ENCODE measurements around the gene S100A2.

Gene S100A2

GRCh38 chr1:153565529-153566374 lies at the start of gene S100A2:
TSS of gene S100A2 (minus strand) at chr1:153565844. CDS start at chr1:153563877, 1,967 bp downstream.
- DNase-seq = peak; percentile 65

GRCh38 chr1:153615406-153615805 lies 49.8 kb upstream of the S100A2 start:
- DNase-seq = no peak

- DNase-seq = no peak
Measured at GRCh38 chr1:153614906-153615305, 49.3 kb upstream of the S100A2 start.

GRCh38 chr1:153614189-153614900 lies 48.7 kb upstream of the S100A2 start:
- DNase-seq = no peak

- no peak for DNase-seq
Measured at GRCh38 chr1:153613406-153613805, 47.8 kb upstream of the S100A2 start.

GRCh38 chr1:153612755-153613331 lies 47.2 kb upstream of the S100A2 start, which contains the start of gene S100A16:
TSS of gene S100A16 (minus strand) at chr1:153613137. CDS start at chr1:153608151, 4,986 bp downstream.
- peak; percentile 66 for DNase-seq

- DNase-seq = no peak
Measured at GRCh38 chr1:153612111-153612754, 46.6 kb upstream of the S100A2 start.

GRCh38 chr1:153611356-153611755 lies 45.7 kb upstream of the S100A2 start:
- no peak for DNase-seq

- no peak for DNase-seq
Measured at GRCh38 chr1:153610811-153611301, 45.2 kb upstream of the S100A2 start.

- no peak for DNase-seq
Measured at GRCh38 chr1:153610334-153610733, 44.7 kb upstream of the S100A2 start.

- no peak for DNase-seq
Measured at GRCh38 chr1:153609585-153609907, 43.9 kb upstream of the S100A2 start.

GRCh38 chr1:153608742-153609584 lies 43.3 kb upstream of the S100A2 start:
- DNase-seq = no peak

- DNase-seq = no peak
Measured at GRCh38 chr1:153608089-153608682, 42.5 kb upstream of the S100A2 start.

GRCh38 chr1:153607381-153607780 lies 41.7 kb upstream of the S100A2 start:
- DNase-seq = no peak

GRCh38 chr1:153606194-153606593 lies 40.5 kb upstream of the S100A2 start:
- no peak for DNase-seq

GRCh38 chr1:153602749-153603148 lies 37.1 kb upstream of the S100A2 start:
- no peak for DNase-seq

GRCh38 chr1:153599847-153600246 lies 34.2 kb upstream of the S100A2 start:
- DNase-seq = no peak

GRCh38 chr1:153598309-153599172 lies 32.9 kb upstream of the S100A2 start:
- DNase-seq = peak; percentile 16

GRCh38 chr1:153597206-153597605 lies 31.6 kb upstream of the S100A2 start:
- peak; percentile 42 for DNase-seq

GRCh38 chr1:153592748-153593147 lies 27.1 kb upstream of the S100A2 start:
- DNase-seq = no peak

GRCh38 chr1:153588482-153588881 lies 22.8 kb upstream of the S100A2 start:
- DNase-seq = no peak
